ENCODE data around the gene SPATA2L.

Gene SPATA2L

GRCh38 chr16:89653656-89654295 lies 47.7 kb downstream of the SPATA2L start:
- no peak for DNase-seq

- no peak for DNase-seq
These were observed 49.9 kb downstream of the SPATA2L start for GRCh38 chr16:89651584-89651983.

- no peak for DNase-seq
These were observed 54.6 kb downstream of the SPATA2L start for GRCh38 chr16:89646906-89647305.
